WTC11 (cell line): ENCODE measurements around the gene CDH13.

Experiments used
- ARID4B ChIP-seq: sonication (generic); formaldehyde crosslinking; IDR thresholded peaks from 2 replicates; pipeline ENCODE4 v1.8.0; 2023; ENCODE audit warnings: missing genetic modification reagents, mild to moderate bottlenecking, borderline replicate concordance
- CTCF ChIP-seq: fragments of 200-600 bp; IDR thresholded peaks from 2 replicates; pipeline ENCODE4 v1.8.0; 2022; ENCODE audit warnings: antibody characterized with exemption
- NR3C1 ChIP-seq: sonication (generic); formaldehyde crosslinking; conservative IDR thresholded peaks from 2 replicates; pipeline ENCODE4 v1.8.1; 2023; ENCODE audit warnings: low read depth, mild to moderate bottlenecking, missing genetic modification reagents

GRCh38 chr16:83285921-83286320 is 659.2 kb downstream of the CDH13 start:
- TF ChIP-seq NR3C1 (no peak), ARID4B (CRISPR knock-in tag) (no peak), CTCF (no peak)
